ENCODE results near the gene CKMT2. TPM values are rescaled to one million over a fixed set of nuclear protein-coding genes. Genes with fewer than 3 reads are reported as not detected.

Gene CKMT2
- 0.96 TPM for total RNA-seq

DNA sequence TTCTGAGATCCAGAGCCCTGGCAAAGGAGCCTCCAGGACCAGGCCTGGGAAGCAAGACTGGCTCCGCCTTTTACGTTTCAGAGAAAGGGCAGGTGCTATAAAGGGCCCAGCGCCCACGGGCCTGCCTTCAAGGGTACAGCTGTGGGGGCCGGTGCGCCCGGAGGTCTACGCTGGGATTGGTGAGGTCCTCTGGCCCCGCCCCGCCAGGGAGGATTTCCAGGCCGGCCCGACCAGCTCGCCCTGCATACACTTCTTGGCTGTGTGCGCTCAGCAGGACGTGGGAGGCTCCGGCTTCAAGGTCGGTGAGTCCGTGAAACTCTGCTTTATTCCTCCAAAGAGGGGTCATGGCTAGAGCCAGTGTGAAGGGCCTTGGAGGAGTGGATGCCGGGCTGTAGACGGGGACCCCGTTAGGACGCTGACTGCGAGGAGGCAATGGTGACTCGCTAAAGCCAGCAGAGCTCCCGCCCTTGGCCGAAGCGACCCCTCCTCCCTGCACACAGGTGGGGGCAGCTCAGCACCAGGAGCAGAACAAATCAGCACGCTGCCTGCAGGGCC, at the start of gene CKMT2:
CKMT2 (plus strand) TSS at position 243 of the 555 bp plus-strand sequence. CDS start 17,811 bp downstream, outside the sequence.
- ATAC-seq: peak; percentile 73

DNA sequence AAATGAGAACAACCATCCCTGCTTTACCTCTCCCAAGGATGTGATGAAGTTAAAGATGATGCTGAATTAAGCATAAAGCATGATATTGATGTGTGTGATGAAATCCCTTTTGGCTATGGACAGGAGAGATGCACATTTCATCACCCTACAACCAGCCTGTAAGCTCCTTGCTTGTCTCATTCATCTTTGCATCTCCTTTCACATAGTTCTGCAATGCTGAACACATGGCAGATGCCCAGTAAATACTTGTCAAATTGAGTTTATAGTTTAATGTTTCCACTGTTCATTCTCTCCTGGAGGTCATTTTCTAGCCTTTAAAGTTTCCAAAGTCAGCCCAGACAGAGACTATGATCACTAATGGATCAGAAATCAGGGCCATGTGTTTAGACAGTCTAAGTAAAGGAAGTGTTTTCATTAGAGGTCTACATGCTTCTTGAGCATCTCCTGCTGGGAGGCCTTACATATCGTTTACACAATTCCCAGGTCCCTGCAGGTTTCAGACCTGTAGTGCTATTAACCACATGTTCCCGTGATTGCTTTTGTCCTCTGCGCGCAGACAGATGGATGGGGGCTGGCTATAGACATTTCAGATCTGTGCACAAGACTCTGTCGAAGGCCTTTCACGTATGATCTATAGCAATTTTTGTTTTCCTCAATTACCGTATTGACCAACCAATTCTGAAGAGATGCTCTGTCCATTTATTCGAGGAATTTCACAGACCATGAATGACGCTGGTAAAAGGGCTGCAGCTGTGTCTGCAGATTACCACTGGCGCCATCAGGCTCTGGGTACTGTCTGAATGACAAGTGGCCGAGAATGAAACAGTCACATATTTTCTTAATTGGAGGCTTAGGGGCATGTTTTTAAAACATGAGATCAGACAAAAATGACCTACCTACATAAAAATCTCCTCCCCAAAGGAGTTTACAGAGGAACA, 49.0 kb upstream of the CKMT2 start:
- no peak for ATAC-seq

DNA sequence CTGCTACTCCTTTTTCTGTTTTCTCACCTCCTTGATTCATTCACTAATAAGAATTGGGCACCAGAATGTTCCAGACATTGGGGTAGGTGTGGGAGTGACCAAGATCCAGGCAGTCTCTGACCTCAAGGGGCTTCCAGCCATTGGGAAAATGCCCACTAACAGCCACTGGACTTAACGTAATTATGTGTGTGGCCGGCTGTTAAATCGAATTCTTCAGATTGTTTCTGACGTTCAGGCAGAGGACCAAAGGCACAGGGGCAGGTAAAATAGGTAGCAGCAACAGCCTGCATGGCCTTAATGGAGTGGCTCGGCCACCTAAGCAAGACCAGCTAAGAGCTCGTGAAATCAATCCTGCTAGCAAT, 48.4 kb upstream of the CKMT2 start:
- ATAC-seq: no peak

DNA sequence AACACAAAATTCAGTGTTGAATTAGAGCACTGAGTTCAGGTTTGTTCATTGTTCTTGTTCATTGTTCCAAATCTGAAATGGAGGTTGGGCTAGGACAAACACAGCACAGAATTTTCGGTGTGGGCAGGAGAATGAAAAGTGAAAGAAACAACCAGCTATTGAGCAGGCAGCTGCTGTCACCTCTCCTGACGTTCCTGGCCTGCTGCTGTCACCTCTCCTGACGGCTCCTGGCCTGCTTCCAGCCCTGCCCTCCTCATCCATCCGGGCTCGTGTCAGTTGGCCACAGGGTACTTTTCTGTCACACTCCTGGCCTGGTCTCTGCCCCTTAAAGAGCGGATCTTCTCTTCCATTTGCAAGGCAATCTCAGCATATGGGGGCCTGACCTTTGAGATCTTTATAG, 45.2 kb upstream of the CKMT2 start:
- ATAC-seq: no peak

DNA sequence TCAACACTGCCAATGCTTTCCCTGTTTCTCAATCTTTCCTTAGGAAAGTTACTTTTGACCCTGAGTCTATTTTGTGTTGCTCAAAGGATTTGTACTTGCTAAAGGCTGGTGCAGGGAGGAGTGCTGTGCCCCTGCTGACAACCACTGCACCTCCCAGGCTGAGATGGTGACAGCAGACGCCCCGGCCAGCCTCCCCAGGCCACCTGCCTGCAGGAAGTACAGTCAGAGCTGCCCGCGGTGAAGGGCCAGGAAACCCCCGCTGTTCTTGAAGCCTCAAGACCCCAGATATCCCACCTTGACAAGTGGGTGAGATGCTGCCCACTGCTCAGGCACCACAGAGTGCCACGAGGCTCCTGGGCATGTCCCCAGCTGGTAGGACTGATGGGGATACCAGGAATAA, 44.2 kb upstream of the CKMT2 start:
- no peak for ATAC-seq

DNA sequence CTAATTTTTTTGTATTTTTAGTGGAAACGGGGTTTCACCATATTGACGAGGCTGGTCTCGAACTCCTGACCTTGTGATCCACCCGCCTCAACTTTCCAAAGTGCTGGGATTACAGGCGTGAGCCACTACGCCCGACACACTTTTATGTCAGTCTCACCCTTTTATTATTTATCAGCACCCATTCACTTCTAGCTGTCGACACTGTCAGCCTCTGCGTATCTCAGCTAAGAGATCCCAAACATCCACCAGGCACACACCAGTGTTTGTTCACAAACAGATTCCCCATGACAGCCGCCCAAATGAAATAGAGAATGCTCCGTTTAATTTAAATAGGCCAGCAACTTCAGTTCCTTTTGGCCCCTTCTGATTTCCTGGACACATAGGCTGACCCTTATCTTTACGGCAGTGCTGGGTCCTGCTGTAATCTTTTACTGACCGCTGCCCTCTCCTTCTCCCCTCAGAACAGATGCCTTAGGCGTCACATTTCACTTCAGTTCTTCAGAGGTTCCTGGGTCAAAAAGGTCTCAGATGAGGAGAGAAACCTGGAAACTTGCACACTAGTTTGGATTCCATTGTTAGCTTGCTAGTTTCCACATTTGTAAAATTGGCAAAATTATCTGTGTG, 43.1 kb upstream of the CKMT2 start:
- ATAC-seq: no peak

DNA sequence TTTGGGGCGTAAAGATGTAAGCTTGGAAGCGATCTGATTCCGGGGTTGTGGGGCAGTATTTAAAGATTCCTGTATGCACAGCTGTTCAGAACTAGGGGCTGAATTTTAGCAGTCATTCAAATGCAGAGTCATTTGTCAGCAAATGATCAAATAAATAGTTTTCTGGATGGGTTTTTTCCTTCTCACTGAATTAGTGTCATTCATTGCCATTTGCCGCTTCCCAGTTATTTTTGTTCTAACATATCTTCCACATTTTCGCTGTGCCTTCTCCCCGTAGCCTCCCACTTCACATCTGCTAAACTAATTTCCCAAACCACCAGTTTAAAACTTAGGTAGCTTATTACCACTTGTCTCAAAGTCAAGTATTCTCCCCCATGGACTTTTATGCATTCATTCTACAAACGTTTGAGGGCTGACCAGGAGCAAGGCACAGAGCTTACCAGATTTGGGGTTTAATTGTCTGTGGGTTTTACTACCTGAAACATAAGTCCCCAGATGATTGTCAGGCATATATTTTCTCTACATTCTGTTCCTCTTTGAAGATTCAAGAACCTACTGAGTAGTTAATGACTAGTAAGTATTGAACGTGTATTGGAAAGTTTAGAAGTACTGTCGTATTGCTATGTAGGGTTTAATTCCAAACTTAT, 41.3 kb upstream of the CKMT2 start:
- ATAC-seq: no peak

DNA sequence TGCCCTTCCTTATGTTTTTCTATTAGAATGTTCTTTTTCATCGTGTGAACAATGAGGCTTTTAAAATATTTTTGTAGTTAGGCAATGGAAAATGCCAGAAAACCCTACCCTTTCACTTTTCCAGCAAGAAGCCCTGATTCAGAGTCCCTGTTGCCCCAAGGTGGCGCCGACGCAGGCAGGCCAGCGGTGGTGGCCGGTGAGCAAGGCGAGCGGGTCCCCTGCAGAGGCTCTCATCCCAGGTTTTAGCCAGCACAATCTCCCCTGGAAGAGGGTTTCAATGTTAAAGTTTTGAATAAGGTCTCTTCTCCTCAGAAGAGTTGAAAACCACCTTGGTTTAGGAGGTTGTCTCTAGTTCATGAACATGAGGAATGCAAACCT, 40.8 kb upstream of the CKMT2 start:
- no peak for ATAC-seq

DNA sequence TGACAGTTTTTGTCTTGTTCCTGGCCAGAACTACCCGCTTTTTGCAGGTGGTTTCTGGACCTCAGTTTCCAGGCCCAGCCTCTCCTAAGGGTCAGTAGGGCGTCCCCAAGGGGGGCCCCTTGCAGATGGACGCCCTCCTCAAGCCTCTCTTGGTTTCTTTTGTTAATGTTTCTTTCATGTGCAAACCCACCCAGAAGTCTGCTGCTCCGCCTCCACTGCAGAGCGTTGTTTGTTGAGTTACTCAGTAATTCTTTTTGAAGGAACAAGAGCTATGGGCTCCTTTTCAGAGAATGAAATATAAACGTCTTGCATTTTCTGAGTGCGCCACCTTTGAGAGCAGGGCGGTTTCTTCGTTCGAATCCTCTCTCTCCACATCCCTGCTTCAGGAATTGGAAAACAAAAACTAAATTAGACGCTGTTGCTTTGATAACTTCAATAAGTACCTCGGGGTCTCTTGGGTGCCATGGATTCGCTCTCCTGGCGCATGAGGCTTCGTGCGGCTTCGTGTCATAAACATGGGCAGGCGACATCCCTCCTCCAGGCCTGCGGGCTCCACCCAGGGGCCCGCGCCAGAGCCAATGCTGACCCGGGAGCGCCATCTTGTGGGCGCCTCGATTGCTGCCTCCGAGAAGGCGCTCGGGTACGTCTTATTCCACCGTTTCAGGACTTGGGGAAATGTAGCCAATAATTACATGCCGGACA, 38.3 kb upstream of the CKMT2 start:
- ATAC-seq: peak; percentile 89

DNA sequence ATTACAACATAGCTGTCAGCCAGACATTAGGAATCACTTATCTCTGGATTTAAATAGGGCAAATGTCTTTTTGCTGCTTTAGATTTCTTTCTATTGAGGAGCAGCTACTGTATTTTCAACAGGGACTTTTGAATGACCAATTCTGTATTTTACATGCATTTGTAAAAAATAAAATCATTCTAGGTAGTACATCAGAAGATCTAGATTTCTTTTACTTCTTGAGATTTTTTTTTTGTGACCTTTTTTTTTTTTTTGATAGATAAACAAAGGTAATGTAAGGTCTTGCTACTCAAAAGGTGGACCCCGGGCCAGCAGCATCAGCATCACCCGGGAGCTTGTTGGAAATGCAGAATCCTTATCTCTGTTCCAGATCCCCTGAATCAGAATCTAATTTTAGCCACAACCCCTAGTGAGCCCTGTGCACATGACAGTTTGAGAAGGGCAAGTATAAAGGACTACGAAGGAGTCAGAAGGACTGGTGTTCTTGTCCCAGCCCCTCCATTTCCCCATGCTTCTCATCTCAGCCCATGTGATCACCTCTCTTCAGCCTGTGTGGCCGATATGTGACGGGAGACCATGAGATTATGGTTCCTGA, 37.7 kb upstream of the CKMT2 start:
- ATAC-seq: no peak

DNA sequence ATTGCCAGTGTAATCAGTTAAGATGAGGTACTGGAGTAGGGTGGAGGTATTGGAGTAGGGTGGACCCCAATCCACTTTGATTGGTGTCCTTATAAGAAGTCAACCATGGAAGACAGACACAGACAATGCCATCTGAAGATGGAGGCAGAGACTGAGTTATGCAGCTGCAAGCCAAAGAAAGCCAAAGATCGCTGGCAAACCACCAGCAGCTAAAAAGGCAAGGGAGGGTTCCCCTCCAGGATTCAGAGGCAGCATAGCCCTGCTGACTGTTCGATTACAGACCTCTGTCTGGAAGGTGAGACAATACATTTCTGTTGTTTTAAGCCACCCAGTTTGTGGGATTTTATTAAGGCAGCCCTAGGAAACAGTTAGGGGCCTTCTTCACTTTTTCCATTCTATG, 30.5 kb upstream of the CKMT2 start:
- ATAC-seq: no peak

DNA sequence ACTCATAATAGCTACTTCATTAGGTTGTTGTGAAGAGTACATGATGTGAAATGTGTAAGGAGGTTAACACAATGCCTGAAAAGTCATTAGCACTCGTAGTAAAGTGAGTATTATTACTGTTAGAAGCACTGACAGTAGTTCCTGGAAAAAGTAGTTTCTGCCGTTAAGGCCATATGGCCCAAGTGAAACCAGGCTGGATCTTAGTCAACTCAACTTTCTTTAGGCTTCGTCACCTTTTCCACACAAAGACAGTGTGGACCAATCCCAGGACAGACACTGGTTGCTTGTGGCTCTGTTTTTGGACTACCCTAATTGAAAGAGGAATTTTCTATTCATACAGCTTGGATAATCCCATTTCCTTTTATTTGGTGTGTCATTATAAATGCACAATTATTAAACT, 29.4 kb upstream of the CKMT2 start:
- ATAC-seq: no peak

DNA sequence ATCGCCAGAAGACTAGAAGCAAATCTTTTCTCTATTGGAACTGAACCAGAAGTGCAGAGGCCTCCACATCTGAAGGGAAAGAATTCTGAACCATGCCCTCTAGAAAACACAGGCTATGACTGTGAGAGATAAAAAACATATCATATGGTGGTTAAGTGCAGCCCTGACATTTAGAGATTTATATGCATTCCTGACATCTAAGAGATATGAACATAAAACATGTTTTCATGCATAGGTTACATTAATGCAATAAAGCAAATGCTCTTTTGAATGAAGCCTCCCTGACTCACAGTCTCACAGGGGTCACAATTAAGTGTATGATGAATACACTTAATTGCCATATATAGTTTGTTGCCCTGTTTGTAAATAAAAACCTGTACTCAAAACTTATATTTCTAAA, 28.9 kb upstream of the CKMT2 start:
- ATAC-seq: no peak

DNA sequence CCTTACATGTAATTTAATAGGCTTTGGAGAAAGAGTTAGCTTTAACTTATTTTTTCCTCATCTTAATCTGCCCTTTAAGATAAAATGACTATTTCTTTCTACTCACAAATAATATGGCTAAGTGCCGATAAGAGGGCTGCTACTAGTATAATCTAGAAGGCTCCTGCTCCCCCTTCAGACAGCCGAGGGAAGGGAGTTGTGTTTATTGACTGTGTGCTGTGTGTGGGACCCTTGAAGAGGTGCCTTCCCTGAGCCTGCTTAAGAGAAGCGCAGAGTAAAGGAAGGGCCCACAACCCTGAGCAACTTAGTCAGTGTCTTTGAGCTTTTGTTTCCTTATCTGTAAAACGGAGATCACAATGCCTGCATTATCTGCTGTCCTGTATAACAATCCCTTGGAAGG, 28.1 kb upstream of the CKMT2 start:
- no peak for ATAC-seq

DNA sequence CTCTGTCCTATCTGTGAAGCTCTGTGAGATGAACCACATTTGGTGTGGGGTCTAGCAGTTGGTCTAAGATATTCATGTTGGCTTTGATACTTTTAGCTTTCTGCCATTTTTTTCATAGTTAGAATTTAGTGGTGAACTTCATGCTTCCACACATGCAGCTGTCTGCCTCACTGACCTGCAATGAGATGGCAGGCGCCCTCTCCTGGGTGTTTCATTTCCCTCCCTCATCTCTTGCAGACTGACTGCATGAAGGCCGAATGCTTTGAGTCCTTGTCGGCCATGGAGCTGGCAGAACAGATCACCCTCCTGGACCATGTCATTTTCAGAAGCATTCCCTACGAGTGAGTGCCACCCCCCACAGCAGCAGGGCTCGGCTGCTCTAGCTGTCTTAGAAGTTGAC, 26.1 kb upstream of the CKMT2 start:
- no peak for ATAC-seq

DNA sequence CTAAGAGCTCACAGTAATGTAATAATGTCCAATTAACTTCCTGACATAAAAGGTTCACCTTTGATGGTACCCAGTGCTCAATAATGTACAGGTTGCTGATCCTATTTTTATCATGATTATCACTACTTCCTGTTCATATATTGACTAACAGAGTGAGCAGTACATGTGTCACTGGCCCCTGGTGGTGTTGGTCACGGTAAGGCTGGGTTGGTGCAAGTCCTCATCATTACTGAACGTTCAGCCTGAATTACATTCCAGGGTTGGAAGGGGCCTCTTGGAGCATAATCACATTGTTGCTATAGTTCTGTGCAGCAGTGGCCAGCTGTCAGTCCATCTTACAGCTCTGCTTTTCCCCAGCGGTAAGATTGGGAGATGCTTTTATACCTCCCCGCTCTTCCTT, 24.2 kb upstream of the CKMT2 start:
- peak; percentile 58 for ATAC-seq

DNA sequence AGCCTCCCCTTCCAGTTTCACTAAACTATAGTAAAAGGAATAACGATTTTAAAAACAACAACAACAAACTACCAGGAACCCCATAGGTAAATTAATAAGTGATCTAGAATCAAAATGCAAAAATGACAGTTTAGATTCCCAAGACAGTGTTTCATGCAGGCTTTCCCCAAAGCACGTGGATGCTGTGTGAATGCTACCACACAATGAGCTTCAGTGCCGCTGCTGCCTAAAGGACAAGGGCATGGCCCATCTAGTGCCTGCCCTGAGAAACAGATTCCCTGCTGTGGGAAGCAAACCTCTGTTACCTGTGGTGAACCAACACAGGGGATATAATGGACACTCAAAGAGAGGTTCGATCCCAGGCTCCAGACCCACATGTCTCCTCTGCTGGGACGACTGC, 23.7 kb upstream of the CKMT2 start:
- no peak for ATAC-seq

DNA sequence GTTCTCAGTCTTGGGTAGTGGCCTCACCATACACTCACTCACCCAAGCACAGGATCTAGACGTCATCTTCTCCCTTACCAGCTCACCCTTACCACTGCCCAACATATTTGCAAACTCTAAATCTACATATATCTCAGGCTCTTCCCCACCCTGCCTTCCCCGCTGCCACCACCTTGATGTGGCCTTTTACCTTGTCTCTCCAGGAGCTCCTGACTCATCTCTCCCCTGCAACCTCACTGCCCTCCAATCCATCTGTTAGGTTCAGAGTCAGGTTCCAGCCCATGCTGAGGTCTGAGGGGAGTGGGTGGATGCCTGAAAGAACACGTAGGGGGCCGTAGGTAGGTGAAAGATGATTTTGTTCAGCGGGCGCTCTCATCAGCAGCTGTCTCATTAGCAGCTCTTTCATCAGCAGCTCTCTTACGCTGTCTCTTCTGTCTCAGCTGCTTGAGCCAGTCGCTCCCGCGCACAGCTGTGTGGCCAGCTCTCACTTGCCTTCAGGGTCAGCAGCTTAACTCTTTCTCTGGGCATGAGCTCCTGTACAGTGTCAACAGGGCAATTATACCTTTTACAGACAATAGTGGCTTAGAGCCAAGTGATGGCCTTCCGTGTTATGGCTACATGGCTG, 23.1 kb upstream of the CKMT2 start:
- ATAC-seq: no peak

DNA sequence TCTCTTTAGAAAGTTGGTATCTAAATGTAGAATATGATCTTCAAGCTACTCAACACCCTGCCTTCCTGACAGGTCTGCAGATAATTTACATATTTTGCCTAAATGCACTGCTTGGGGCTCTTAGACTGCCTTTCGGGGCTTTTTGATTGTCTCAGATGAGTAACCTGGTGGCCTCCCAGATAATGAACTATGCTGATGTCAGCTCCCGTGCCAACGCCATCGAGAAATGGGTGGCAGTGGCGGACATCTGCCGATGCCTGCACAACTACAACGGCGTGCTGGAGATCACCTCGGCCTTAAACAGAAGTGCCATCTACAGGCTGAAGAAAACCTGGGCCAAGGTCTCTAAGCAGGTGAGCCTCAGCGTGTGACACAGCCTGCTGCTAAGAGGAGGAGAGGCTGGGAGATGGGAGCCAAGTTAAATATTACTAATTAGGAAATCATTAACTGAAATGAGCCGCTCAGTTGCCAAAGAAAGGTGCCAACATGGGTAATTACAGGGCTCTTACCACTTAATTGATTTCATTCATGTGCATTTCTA, 20.8 kb upstream of the CKMT2 start:
- no peak for ATAC-seq

DNA sequence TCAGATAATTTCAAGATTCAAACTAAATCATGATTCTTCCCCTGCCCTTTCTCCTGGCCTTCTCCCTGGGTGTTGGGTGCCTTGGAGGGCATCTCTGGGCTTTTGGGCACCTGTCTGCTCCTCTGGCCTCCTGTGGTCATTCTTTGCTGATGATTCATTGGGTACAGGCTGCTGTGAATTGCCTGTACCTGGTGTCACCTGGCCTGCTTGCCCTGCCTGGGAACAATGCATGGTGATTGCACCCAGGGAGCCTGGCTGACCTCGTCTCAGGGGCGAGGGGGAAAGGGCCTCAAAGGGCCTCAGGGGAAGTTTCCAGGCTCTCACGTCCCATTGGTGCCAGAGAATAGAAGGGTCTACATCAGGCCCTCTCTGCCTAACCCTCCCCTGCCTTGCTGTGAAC, 20.1 kb upstream of the CKMT2 start:
- peak; percentile 48 for ATAC-seq

DNA sequence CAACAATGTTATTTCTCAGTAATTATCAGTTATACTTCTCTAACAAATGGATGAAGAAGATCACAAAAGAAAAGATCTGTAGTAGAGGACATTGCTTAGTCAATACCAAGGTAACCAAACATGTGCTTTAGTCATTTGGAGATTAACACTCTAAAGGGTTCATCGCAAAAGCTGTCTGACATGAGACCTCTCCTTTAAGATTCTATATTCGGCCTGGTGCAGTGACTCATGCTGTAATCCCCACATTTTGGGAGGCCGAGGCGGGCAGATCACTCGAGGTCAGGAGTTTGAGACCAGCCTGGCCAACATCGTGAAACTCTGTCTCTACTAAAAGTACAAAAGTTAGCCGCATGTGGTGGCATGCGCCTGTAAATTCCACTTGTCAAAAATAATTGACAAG, 18.3 kb upstream of the CKMT2 start:
- no peak for ATAC-seq

DNA sequence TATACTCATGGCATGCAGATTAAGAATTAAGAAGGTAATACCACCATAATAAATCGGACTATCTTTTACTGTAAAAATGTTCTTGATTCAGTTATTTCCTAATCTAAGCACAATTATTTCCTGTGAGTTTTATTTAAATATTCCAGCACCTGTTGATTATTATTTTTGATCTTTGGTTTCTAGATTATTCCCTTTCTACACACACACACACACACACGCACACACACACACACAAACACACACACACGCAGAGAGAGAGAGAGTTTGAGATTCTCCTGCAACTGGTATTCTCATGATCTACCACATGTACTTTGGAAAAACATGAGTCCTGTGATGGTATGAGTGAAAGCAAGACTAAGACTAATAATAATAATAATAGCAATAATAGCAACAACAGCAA, 17.0 kb upstream of the CKMT2 start:
- no peak for ATAC-seq
